SK-N-MC (cell line): ENCODE measurements around the gene PODN.

Source experiments
- EZH2 ChIP-seq: fragments of 200-600 bp; sonication (generic); IDR thresholded peaks from one replicate; pipeline ENCODE4 v1.6.1; 2017; ENCODE audit warnings: antibody characterized with exemption
- POLR2AphosphoS5 ChIP-seq: IDR thresholded peaks from 2 replicates; pipeline ENCODE4 v1.6.1; 2012; ENCODE audit warnings: mild to moderate bottlenecking, low read depth, low read length, borderline replicate concordance

- TF ChIP-seq EZH2 (no peak), POLR2AphosphoS5 (no peak)
Measured at GRCh38 chr1:53116933-53117600, 55.1 kb downstream of the PODN start.
